H1 (cell line): ENCODE measurements around the gene TCL1A. TPM values are rescaled to one million over a fixed set of nuclear protein-coding genes. Genes with fewer than 3 reads are reported as not detected.

Experiments
- CTCF ChIA-PET: fragments of 300-600 bp; sonication (Branson Sonifier 250); formaldehyde crosslinking; loops from one replicate; lab custom pipeline; 2021; ENCODE audit not compliant: partially characterized antibody; lab: Charles Lee
- POLR2A ChIA-PET: fragments of 300-600 bp; sonication (Branson Sonifier 250); formaldehyde crosslinking; loops from one replicate; lab custom pipeline; 2021; ENCODE audit warnings: inconsistent platforms; ENCODE audit not compliant: partially characterized antibody; lab: Charles Lee
- DNase-seq, 2 experiments: peaks; one replicate each; pipeline versions ENCODE4 v3.0.0 to v3.0.0-alpha.2; 2010 to 2022; ENCODE audit warnings: low spot score in 2 of 2, low read depth in 1 of 2, mixed read lengths in 1 of 2
- FAIRE-seq: peaks from 2 replicates; lab custom pipeline; 2011; peaks lifted over from hg19 to GRCh38; lab: Jason Lieb, UNC
- H2AFZ ChIP-seq: 2 replicates; pipeline ENCODE4 v1.8.1; 2012; ENCODE audit warnings: low read length, inconsistent platforms
- H2AK5ac ChIP-seq: 2 replicates; pipeline ENCODE4 v1.6.1; 2013; ENCODE audit warnings: low read depth, low read length
- H2BK120ac ChIP-seq: replicated peaks from 2 replicates; pipeline ENCODE3; 2013; ENCODE audit warnings: low read depth, low read length, inconsistent platforms
- H2BK12ac ChIP-seq: 2 replicates; pipeline ENCODE4 v1.6.1; 2013; ENCODE audit warnings: low read depth, low read length
- H2BK15ac ChIP-seq: 2 replicates; pipeline ENCODE4 v1.6.1; 2013; ENCODE audit warnings: low read length
- H2BK20ac ChIP-seq: 2 replicates; pipeline ENCODE4 v1.6.1; 2013; ENCODE audit warnings: low read length
- H2BK5ac ChIP-seq: 2 replicates; pipeline ENCODE4 v1.6.1; 2013; ENCODE audit warnings: low read depth, low read length
- H3K14ac ChIP-seq: 2 replicates; pipeline ENCODE4 v1.6.1; 2013; ENCODE audit warnings: inconsistent platforms; ENCODE audit not compliant: insufficient read length
- H3K18ac ChIP-seq: 2 replicates; pipeline ENCODE4 v1.6.1; 2013; ENCODE audit warnings: low read length; ENCODE audit errors: extremely low read depth
- H3K23ac ChIP-seq: 2 replicates; pipeline ENCODE4 v1.6.1; 2013; ENCODE audit warnings: inconsistent platforms; ENCODE audit not compliant: insufficient read length
- H3K23me2 ChIP-seq: 2 replicates; pipeline ENCODE4 v1.6.1; 2013; ENCODE audit warnings: low read depth, low read length
- H3K27ac ChIP-seq: 2 replicates; pipeline ENCODE4 v1.6.1; 2011; ENCODE audit warnings: low read depth, low read length, inconsistent platforms
- H3K27me3 ChIP-seq, 4 experiments: replicated peaks in 1 of 4; 1 replicate in 1 of 4; 2 replicates in 3 of 4; pipeline versions ENCODE4 v1.6.1 to v1.8.1; 2011 to 2013; ENCODE audit warnings: low read length in 3 of 4, mild to moderate bottlenecking in 3 of 4, inconsistent platforms in 2 of 4, mixed read lengths in 2 of 4, moderate library complexity in 1 of 4; ENCODE audit not compliant: control insufficient read depth in 3 of 4, insufficient read depth in 3 of 4; ENCODE audit errors: extremely low read depth in 1 of 4
- H3K36me3 ChIP-seq, 4 experiments: 2 replicates each; pipeline versions ENCODE4 v1.6.1 to v1.8.1; 2011 to 2013; ENCODE audit warnings: mild to moderate bottlenecking in 4 of 4, low read length in 3 of 4, moderate library complexity in 2 of 4, control low read depth in 1 of 4, inconsistent platforms in 1 of 4; ENCODE audit not compliant: insufficient read depth in 4 of 4, control insufficient read depth in 2 of 4
- H3K4ac ChIP-seq: replicated peaks from 2 replicates; pipeline ENCODE3; 2013; ENCODE audit warnings: low read length, low read depth, mixed read lengths, inconsistent platforms; ENCODE audit not compliant: insufficient read length
- H3K4me1 ChIP-seq, 4 experiments: replicated peaks in 1 of 4; 1 replicate in 1 of 4; 2 replicates in 3 of 4; pipeline versions ENCODE4 v1.6.1 to v1.8.1; 2011 to 2013; ENCODE audit warnings: low read length in 3 of 4, inconsistent platforms in 2 of 4, mixed read lengths in 1 of 4; ENCODE audit not compliant: insufficient read depth in 4 of 4, control insufficient read depth in 3 of 4
- H3K4me2 ChIP-seq, 2 experiments: 2 replicates each; pipeline versions ENCODE4 v1.6.1 to v1.8.1; 2011 to 2013; ENCODE audit warnings: low read depth in 2 of 2, low read length in 2 of 2, control low read depth in 1 of 2, inconsistent platforms in 1 of 2, mild to moderate bottlenecking in 1 of 2; ENCODE audit not compliant: insufficient read depth in 1 of 2
- H3K4me3 ChIP-seq, 4 experiments: fragments of 200-600, 300-600 bp in 1 of 4; sonication (generic), shearing (Covaris generic), sonication (Bioruptor Twin) in 1 of 4; 2 replicates each; pipeline versions ENCODE4 v1.5.1 to v1.8.1; 2011 to 2016; ENCODE audit warnings: low read length in 4 of 4, low read depth in 3 of 4, control low read depth in 2 of 4, inconsistent platforms in 2 of 4, mild to moderate bottlenecking in 2 of 4, mixed read lengths in 1 of 4, moderate library complexity in 1 of 4; ENCODE audit not compliant: insufficient read depth in 2 of 4; ENCODE audit errors: extremely low read depth in 1 of 4
- H3K56ac ChIP-seq: replicated peaks from 2 replicates; pipeline ENCODE3; 2013; ENCODE audit warnings: low read depth, mild to moderate bottlenecking, mixed read lengths, low read length, inconsistent platforms; ENCODE audit not compliant: insufficient read length
- H3K79me1 ChIP-seq: 2 replicates; pipeline ENCODE4 v1.6.1; 2013; ENCODE audit warnings: low read depth, low read length, control low read depth
- H3K79me2 ChIP-seq, 2 experiments: 2 replicates each; pipeline versions ENCODE4 v1.6.1 to v1.8.1; 2012 to 2013; ENCODE audit warnings: low read length in 2 of 2, mild to moderate bottlenecking in 2 of 2, inconsistent platforms in 1 of 2; ENCODE audit not compliant: insufficient read depth in 2 of 2, control insufficient read depth in 1 of 2
- H3K9ac ChIP-seq, 4 experiments: replicated peaks in 1 of 4; 1 replicate in 1 of 4; 2 replicates in 3 of 4; pipeline versions ENCODE4 v1.6.1 to v1.8.1; 2011 to 2013; ENCODE audit warnings: low read depth in 3 of 4, low read length in 3 of 4, control low read depth in 2 of 4, mild to moderate bottlenecking in 2 of 4, moderate library complexity in 2 of 4, inconsistent platforms in 1 of 4; ENCODE audit errors: extremely low read depth in 1 of 4
- H3K9me3 ChIP-seq, 2 experiments: 2 replicates each; pipeline versions ENCODE4 v1.6.1 to v1.8.1; 2012 to 2013; ENCODE audit warnings: mild to moderate bottlenecking in 2 of 2, moderate library complexity in 2 of 2, control low read depth in 1 of 2, inconsistent platforms in 1 of 2, low read depth in 1 of 2, low read length in 1 of 2, mixed read lengths in 1 of 2; ENCODE audit not compliant: insufficient read depth in 2 of 2
- H4K20me1 ChIP-seq, 2 experiments: replicated peaks in 1 of 2; 2 replicates each; pipeline versions ENCODE3 to v1.8.1; 2011 to 2013; ENCODE audit warnings: inconsistent platforms in 2 of 2, low read length in 2 of 2, mild to moderate bottlenecking in 1 of 2; ENCODE audit not compliant: insufficient read depth in 2 of 2, control insufficient read depth in 1 of 2
- H4K5ac ChIP-seq: 2 replicates; pipeline ENCODE4 v1.6.1; 2013; ENCODE audit warnings: low read length, low read depth, mixed read lengths, inconsistent platforms; ENCODE audit not compliant: insufficient read length
- H4K8ac ChIP-seq: 2 replicates; pipeline ENCODE4 v1.8.0; 2013; ENCODE audit warnings: mild to moderate bottlenecking, moderate library complexity, low read length, inconsistent platforms; ENCODE audit not compliant: insufficient read depth; ENCODE audit errors: extremely low read depth
- H4K91ac ChIP-seq: replicated peaks from 2 replicates; pipeline ENCODE3; 2013; ENCODE audit warnings: low read length, mixed read lengths, inconsistent platforms; ENCODE audit not compliant: insufficient read length
- CHD1 ChIP-seq: IDR thresholded peaks from 2 replicates; pipeline ENCODE4 v1.6.1; 2012; ENCODE audit warnings: low read depth, low read length, improper control_type of control experiment
- CHD2 ChIP-seq: IDR thresholded peaks from 2 replicates; pipeline ENCODE4 v1.6.1; 2012; ENCODE audit warnings: low read length, improper control_type of control experiment
- CTBP2 ChIP-seq: IDR thresholded peaks from 2 replicates; pipeline ENCODE4 v1.7.0; 2011; ENCODE audit warnings: borderline replicate concordance, mild to moderate bottlenecking, moderate library complexity, mixed read lengths, low read length; ENCODE audit not compliant: insufficient read depth, insufficient read length
- HDAC6 ChIP-seq: IDR thresholded peaks from one replicate; pipeline ENCODE4 v1.7.1; 2012; ENCODE audit warnings: low read depth, mild to moderate bottlenecking, inconsistent platforms, low read length, moderate library complexity
- JUN ChIP-seq: IDR thresholded peaks from 2 replicates; pipeline ENCODE4 v1.6.1; 2011; ENCODE audit warnings: low read depth, mild to moderate bottlenecking, improper control_type of control experiment, low read length
- JUND ChIP-seq: IDR thresholded peaks from 2 replicates; pipeline ENCODE4 v1.6.1; 2011; ENCODE audit warnings: mild to moderate bottlenecking, improper control_type of control experiment, low read length
- KDM1A ChIP-seq: fragments of 200-600, 300-600 bp; sonication (generic); IDR thresholded peaks from 2 replicates; pipeline ENCODE4 v1.7.1; 2016; ENCODE audit warnings: mild to moderate bottlenecking, low read length, borderline replicate concordance
- KDM5A ChIP-seq: fragments of 200-600 bp; IDR thresholded peaks from 2 replicates; pipeline ENCODE4 v1.7.1; 2012; ENCODE audit warnings: mild to moderate bottlenecking, low read length, inconsistent platforms, mixed read lengths
- POU5F1 ChIP-seq: IDR thresholded peaks from 2 replicates; pipeline ENCODE4 v1.6.1; 2011; ENCODE audit warnings: low read depth, mild to moderate bottlenecking, low read length, moderate library complexity
- RXRA ChIP-seq: IDR thresholded peaks from 2 replicates; pipeline ENCODE4 v1.6.1; 2011; ENCODE audit warnings: low read depth, mild to moderate bottlenecking, low read length, moderate library complexity; ENCODE audit not compliant: insufficient read depth
- SRF ChIP-seq: IDR thresholded peaks from 2 replicates; pipeline ENCODE4 v1.6.1; 2011; ENCODE audit warnings: mild to moderate bottlenecking, low read depth, low read length, moderate library complexity
- SUZ12 ChIP-seq: fragments of 200-600 bp; sonication (generic); IDR thresholded peaks from 2 replicates; pipeline ENCODE4 v1.6.1; 2012; ENCODE audit warnings: mild to moderate bottlenecking, inconsistent platforms, low read length, moderate library complexity, mixed read lengths
- TAF1 ChIP-seq: IDR thresholded peaks from 2 replicates; pipeline ENCODE4 v1.6.1; 2011; ENCODE audit warnings: mild to moderate bottlenecking, low read depth, low read length
- TAF7 ChIP-seq: optimal IDR thresholded peaks from 2 replicates; pipeline ENCODE3; 2011; ENCODE audit warnings: low read depth, mild to moderate bottlenecking, inconsistent platforms, low read length, moderate library complexity, borderline replicate concordance
- TEAD4 ChIP-seq: IDR thresholded peaks from 2 replicates; pipeline ENCODE4 v1.6.1; 2012; ENCODE audit warnings: low read depth, low read length, inconsistent platforms, mixed read lengths
- WGBS, 2 experiments: shearing (Covaris generic) in 1 of 2; methylation state at CpG; one replicate each; pipeline versions ENCODE4 v1.1.6 to v1.1.7; 2013 to 2015; ENCODE audit warnings: low lambda C conversion rate in 2 of 2, mixed read lengths in 2 of 2, inconsistent platforms in 1 of 2, low coverage in 1 of 2, missing lambda C conversion rate in 1 of 2; ENCODE audit not compliant: insufficient replicate concordance in 2 of 2, insufficient coverage in 1 of 2, insufficient read length in 1 of 2; ENCODE audit errors: extremely low coverage in 1 of 2, missing lambda C conversion rate in 1 of 2; 5-methylcytosine and 5-hydroxymethylcytosine counted together
- polyA plus RNA-seq, 7 experiments: library from polyadenylated mRNA; depleted of rRNA in 3 of 7; stranded (reverse) in 5 of 7; unstranded in 2 of 7; fragments of >200 nt in 5 of 7; fragments of 200-250 nt in 2 of 7; gene quantifications; 1 replicate in 5 of 7; 2 replicates in 1 of 7; 4 replicates in 1 of 7; pipeline versions ENCODE4 v1.2.1 to v1.2.3, GENCODE V29; 2011 to 2013; ENCODE audit warnings: missing spikeins in 2 of 7, mixed read lengths in 2 of 7
- total RNA-seq: library from RNA; stranded (reverse); fragmentation: NEBNext Ultra II Directional; extraction: Animal tissue kit (Norgen Biotek cat#: 25700); gene quantifications from 2 replicates; pipeline ENCODE4 v1.2.1, GENCODE V29; 2021

The TCL1A gene
- total and polyA plus RNA-seq, 2 of the 8 experiments (the other 6 are each of a cell fraction or from before 2014, with no cell fraction given), result 0.35 to 7.6 TPM

GRCh38 chr14:95666450-95666849, 47.5 kb downstream of the TCL1A start:
- Histone ChIP-seq H2BK120ac (no peak overlapping the region), H3K27me3 (peaks cover 0 to 3% (median 1%) of the 10 kb centered on the region in 4 experiments; a peak in 3 of 7 replicates), H3K9ac (no peak overlapping the region), H3K4me3 (no peak overlapping the region), H3K79me2 (no peaks in the 10 kb centered on the region), H2AK5ac (no peak overlapping the region), H3K4me2 (no peak overlapping the region), H4K8ac (no peak overlapping the region), H4K5ac (no peak overlapping the region), H3K36me3 (no peaks in the 10 kb centered on the region; a peak in 1 of 8 replicates), H3K23me2 (no peaks in the 10 kb centered on the region; the same call in 1 of the 2 replicates), H2BK5ac (no peak overlapping the region), H2BK20ac (no peak overlapping the region), H3K27ac (no peak overlapping the region), H4K20me1 (peaks cover 0 to 1% of the 10 kb centered on the region in 2 experiments), H3K56ac (no peak overlapping the region), H3K9me3 (no peaks in the 10 kb centered on the region), H2BK12ac (no peak overlapping the region), H2AFZ (no peak overlapping the region), H2BK15ac (no peak overlapping the region), H3K18ac (no peak overlapping the region), H3K4me1 (peaks cover 0 to 8% (median 6%) of the 10 kb centered on the region in 4 experiments; a peak in 6 of 7 replicates), H3K4ac (no peak overlapping the region), H3K14ac (no peak overlapping the region), H3K23ac (no peak overlapping the region), H3K79me1 (no peaks in the 10 kb centered on the region), H4K91ac (peak overlapping the region; percentile 10)
- CTCF ChIA-PET, result interaction anchor here (1.1 to 5.1 kb wide), 10 partner anchors 9 to 109 kb away, joined by 3 to 46 read pairs (median 4); partner anchors contain the start of gene TCL1B
- no peak for FAIRE-seq
- POLR2A ChIA-PET, result no interaction called here
- DNase-seq, result no peak
- 92% methylated on average over 5 of the region's 5 CpGs; no CpG with 5 or more reads in 1 of the 2 experiments for WGBS, 2 experiments
- TF ChIP-seq POU5F1 (no peak), TEAD4 (no peak), KDM5A (no peak), SRF (no peak), TAF7 (no peak), JUN (no peak), CHD1 (no peak), JUND (no peak), KDM1A (no peak), CTBP2 (no peak), HDAC6 (no peak), RXRA (no peak), CHD2 (no peak), SUZ12 (no peak), TAF1 (no peak)
